ENCODE results near the gene CPNE6. TPM values are rescaled to one million over a fixed set of nuclear protein-coding genes. Genes with fewer than 3 reads are reported as not detected.
"Not testable (repeated sequence)": the region's sequence is repeated elsewhere in the genome, so short reads cannot be mapped to it uniquely, and the experiment has no call there.

Gene CPNE6
- total RNA-seq, 1 donor from 2014 or later = not detected

- DNase-seq = no peak
- no peak for ATAC-seq
- Histone ChIP-seq H3K27ac (no peak overlapping the region), H3K36me3 (peaks cover 35% of the 10 kb centered on the region), H3K4me1 (no peaks in the 10 kb centered on the region), H3K27me3 (no peaks in the 10 kb centered on the region), H3K9me3 (no peaks in the 10 kb centered on the region), H3K4me3 (no peak overlapping the region)
- TF ChIP-seq, protein P1, sequence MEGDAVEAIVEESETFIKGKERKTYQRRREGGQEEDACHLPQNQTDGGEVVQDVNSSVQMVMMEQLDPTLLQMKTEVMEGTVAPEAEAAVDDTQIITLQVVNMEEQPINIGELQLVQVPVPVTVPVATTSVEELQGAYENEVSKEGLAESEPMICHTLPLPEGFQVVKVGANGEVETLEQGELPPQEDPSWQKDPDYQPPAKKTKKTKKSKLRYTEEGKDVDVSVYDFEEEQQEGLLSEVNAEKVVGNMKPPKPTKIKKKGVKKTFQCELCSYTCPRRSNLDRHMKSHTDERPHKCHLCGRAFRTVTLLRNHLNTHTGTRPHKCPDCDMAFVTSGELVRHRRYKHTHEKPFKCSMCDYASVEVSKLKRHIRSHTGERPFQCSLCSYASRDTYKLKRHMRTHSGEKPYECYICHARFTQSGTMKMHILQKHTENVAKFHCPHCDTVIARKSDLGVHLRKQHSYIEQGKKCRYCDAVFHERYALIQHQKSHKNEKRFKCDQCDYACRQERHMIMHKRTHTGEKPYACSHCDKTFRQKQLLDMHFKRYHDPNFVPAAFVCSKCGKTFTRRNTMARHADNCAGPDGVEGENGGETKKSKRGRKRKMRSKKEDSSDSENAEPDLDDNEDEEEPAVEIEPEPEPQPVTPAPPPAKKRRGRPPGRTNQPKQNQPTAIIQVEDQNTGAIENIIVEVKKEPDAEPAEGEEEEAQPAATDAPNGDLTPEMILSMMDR (IDR thresholded peaks at IDR 0.05) = no peak
- intact Hi-C loops (cut with DNase I) = loop anchor here (10.0 kb wide), 1 partner anchor 48 kb away; the partner anchor contains the start of gene CARMIL3
Measured at GRCh38 chr14:24102357-24103048, 31.1 kb downstream of the CPNE6 start.

GRCh38 chr14:24103451-24103850 is 32.1 kb downstream of the CPNE6 start:
- H3K4me1 ChIP-seq = peaks cover 2% of the 10 kb centered on the region
- DNase-seq (no peak), ATAC-seq (no peak)
- intact Hi-C loops (cut with DNase I) = loop anchor here (10.0 kb wide), 1 partner anchor 49 kb away; the partner anchor contains the start of gene CARMIL3
- TF ChIP-seq, protein P1 (IDR thresholded peaks at IDR 0.05) = no peak
- no peak overlapping the region for H3K4me3 ChIP-seq
- H3K36me3 ChIP-seq = peaks cover 27% of the 10 kb centered on the region
- no peaks in the 10 kb centered on the region for H3K9me3 ChIP-seq
- H3K27me3 ChIP-seq = no peaks in the 10 kb centered on the region
- H3K27ac ChIP-seq = no peak overlapping the region

GRCh38 chr14:24105609-24106239 is 34.4 kb downstream of the CPNE6 start:
- H3K4me1 ChIP-seq = peaks cover 10% of the 10 kb centered on the region
- not testable (repeated sequence) for H3K9me3 ChIP-seq, DNase-seq, H3K27ac ChIP-seq, H3K36me3 ChIP-seq, ATAC-seq, H3K4me3 ChIP-seq, H3K27me3 ChIP-seq
- intact Hi-C loops (cut with DNase I) = loop anchor here (10.0 kb wide), 1 partner anchor 51 kb away; the partner anchor contains the start of gene CARMIL3

DNA sequence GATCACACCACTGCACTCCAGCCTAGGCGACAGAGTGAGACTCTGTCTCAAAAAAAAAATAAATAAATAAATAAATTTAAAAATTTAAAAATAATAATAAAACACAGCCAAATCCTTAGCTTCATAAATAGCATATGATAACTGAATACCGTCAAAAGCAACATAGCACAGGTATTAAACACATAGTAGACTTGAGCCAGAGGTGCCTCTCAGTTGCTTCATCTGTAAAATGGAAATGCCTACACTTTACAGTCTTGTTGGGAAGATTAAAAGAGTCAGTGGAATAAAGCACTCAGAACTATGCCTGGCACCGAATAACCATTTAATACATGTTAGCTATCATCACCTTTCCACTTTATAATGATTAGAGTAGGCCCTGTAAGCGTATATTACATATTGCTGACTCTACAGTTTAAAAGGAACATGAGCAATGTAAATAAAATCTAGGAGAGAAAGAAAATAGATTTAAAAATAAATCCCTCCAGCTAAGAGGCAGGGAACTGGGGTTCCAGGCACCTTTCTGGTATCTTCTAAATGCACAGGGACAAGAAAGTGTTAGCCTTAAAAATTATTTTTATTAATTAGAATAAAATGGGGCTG is 35.4 kb downstream of the CPNE6 start:
- ATAC-seq (no peak), DNase-seq (no peak)
- peaks cover 10% of the 10 kb centered on the region for H3K4me1 ChIP-seq
- H3K9me3 ChIP-seq = no peaks in the 10 kb centered on the region
- no peak overlapping the region for H3K4me3 ChIP-seq
- TF ChIP-seq, protein P1 (IDR thresholded peaks at IDR 0.05) = no peak
- no peak overlapping the region for H3K27ac ChIP-seq
- no peaks in the 10 kb centered on the region for H3K36me3 ChIP-seq
- H3K27me3 ChIP-seq = no peaks in the 10 kb centered on the region
- intact Hi-C loops (cut with DNase I) = loop anchor here (10.0 kb wide), 1 partner anchor 52 kb away; the partner anchor contains the start of gene CARMIL3

DNA sequence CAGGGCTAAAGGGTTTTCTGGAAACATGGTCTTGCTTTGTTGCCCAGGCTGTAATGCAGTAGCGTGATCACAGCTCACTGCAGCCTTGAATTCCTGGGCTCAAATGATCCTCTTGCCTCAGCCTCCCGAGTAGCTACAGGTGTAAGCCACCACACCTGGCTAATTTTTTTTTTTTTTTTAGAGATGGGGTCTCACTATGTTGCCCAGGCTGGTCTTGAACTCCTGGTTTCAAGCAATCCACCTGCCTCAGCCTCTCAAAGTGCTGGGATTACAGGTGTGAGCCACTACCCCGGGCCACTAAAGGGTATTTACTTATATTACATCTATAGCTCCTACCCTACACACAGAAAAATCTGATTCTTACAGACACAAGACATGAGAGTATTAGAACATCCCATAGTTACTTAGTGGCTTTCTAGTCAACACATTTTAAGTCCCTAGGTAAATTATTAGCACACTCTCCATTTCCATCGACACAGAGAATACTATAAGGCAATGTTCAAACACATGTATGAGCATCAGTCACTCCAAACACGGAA is 37.0 kb downstream of the CPNE6 start:
- no peaks in the 10 kb centered on the region for H3K9me3 ChIP-seq
- intact Hi-C loops (cut with DNase I) = loop anchor here (10.0 kb wide), 1 partner anchor 54 kb away; the partner anchor contains the start of gene CARMIL3
- DNase-seq (no peak), ATAC-seq (no peak)
- peaks cover 10% of the 10 kb centered on the region for H3K4me1 ChIP-seq
- H3K4me3 ChIP-seq = no peak overlapping the region
- H3K27ac ChIP-seq = peak overlapping the region; percentile 69
- H3K27me3 ChIP-seq = no peaks in the 10 kb centered on the region
- H3K36me3 ChIP-seq = no peaks in the 10 kb centered on the region
- TF ChIP-seq, protein P1 (IDR thresholded peaks at IDR 0.05) = no peak
